Measurements from ENCODE around the gene KAZN. TPM values are rescaled to one million over a fixed set of nuclear protein-coding genes. Genes with fewer than 3 reads are reported as not detected.
A peak's percentile ranks its signal among the peaks of the same experiment; 100 is the strongest.

KAZN gene
- total and polyA plus RNA-seq, 2 donors from 2014 or later = 17.4 to 60.8 TPM

DNA sequence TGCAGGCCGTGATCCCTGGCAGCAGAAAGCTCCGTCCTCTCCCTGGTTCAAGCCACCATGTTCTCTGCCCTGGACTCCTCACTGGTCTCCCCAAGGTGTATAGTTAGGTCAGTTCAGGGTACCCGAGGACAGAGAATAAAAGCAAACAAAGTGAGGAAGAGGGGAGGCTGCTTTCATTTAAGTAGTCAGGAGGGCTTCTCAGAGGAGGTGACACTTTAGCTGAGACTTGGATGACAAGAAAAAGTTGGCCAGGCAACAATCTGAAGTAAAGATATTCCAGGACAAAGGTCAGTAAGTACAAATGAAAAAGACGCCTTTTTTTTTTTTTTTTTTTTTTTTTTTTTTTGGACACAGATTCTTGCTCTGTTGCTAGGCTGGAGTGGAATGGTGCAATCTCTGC, 297.2 kb downstream of the KAZN start:
- TF ChIP-seq, protein P1, sequence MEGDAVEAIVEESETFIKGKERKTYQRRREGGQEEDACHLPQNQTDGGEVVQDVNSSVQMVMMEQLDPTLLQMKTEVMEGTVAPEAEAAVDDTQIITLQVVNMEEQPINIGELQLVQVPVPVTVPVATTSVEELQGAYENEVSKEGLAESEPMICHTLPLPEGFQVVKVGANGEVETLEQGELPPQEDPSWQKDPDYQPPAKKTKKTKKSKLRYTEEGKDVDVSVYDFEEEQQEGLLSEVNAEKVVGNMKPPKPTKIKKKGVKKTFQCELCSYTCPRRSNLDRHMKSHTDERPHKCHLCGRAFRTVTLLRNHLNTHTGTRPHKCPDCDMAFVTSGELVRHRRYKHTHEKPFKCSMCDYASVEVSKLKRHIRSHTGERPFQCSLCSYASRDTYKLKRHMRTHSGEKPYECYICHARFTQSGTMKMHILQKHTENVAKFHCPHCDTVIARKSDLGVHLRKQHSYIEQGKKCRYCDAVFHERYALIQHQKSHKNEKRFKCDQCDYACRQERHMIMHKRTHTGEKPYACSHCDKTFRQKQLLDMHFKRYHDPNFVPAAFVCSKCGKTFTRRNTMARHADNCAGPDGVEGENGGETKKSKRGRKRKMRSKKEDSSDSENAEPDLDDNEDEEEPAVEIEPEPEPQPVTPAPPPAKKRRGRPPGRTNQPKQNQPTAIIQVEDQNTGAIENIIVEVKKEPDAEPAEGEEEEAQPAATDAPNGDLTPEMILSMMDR (IDR thresholded peaks at IDR 0.05; ENCODE audit: borderline replicate concordance, extremely low read depth, insufficient read depth) = no peak
- FAIRE-seq (no peak), DNase-seq (no peak)
- H3K9me3 ChIP-seq (ENCODE audit: control insufficient read depth in 2 of 3, insufficient read depth in 1 of 3, low read length in 3 of 3) = no peaks in the 10 kb centered on the region
- H3K4me3 ChIP-seq (ENCODE audit: low read length in 3 of 3) = no peak overlapping the region
- no peaks in the 10 kb centered on the region for H3K36me3 ChIP-seq (ENCODE audit: control insufficient read depth in 2 of 3, insufficient read depth in 3 of 3, low read length in 3 of 3)
- H3K27ac ChIP-seq (ENCODE audit: low read depth in 2 of 2, low read length in 2 of 2) = no peak overlapping the region
- H3K9ac ChIP-seq (ENCODE audit: low read length in 3 of 3) = peak overlapping the region in 1 of 3 donors; percentile 15
- intact Hi-C loops (cut with DNase I) = no loop called here
- H3K4me1 ChIP-seq (ENCODE audit: control insufficient read depth in 2 of 3, insufficient read depth in 2 of 3, low read depth in 1 of 3, low read length in 3 of 3) = peaks cover 0 to 8% (median 0%) of the 10 kb centered on the region in 3 donors
- H3K27me3 ChIP-seq (ENCODE audit: control insufficient read depth, insufficient read depth, low read length) = no peaks in the 10 kb centered on the region

DNA sequence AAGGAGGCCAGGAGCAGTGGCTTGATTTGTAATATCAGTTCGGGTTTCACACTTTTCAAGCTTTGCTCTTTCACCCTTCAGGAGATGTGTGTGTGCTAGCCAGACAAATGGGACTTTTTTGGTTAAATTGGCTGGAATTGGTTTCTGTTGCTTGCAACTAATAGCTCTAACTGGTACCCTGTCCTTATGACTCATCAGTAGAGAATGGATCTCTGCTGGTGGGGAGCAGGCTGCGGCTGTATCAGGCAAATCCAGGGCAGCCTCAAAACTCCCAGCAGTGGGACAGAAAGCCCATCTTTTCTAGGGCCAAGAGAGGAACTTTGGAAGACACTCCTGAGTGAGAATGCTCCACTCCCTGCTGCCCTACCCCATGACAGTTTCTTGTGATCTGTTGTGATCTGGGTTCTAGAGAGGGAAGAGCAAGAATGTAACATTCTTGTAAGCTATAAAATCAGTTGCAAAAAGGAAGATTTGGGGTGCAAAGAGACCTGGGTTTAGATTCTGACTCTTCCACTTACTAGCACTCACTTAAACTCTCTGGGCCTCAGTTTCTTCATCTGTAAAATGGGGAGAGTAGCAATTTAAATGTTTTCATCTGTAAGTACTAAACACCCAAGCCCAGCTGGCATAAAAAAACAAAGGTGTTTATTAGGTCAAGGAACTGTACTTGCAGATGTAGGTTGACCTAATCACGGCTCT, 298.0 kb downstream of the KAZN start:
- no peaks in the 10 kb centered on the region for H3K36me3 ChIP-seq (ENCODE audit: control insufficient read depth in 2 of 3, insufficient read depth in 3 of 3, low read length in 3 of 3)
- no peaks in the 10 kb centered on the region for H3K27me3 ChIP-seq (ENCODE audit: control insufficient read depth, insufficient read depth, low read length)
- no peak overlapping the region for H3K27ac ChIP-seq (ENCODE audit: low read depth in 2 of 2, low read length in 2 of 2)
- H3K4me3 ChIP-seq (ENCODE audit: low read length in 3 of 3) = no peak overlapping the region
- no peaks in the 10 kb centered on the region for H3K9me3 ChIP-seq (ENCODE audit: control insufficient read depth in 2 of 3, insufficient read depth in 1 of 3, low read length in 3 of 3)
- DNase-seq (no peak), FAIRE-seq (no peak)
- no peak overlapping the region for H3K9ac ChIP-seq (ENCODE audit: low read length in 3 of 3)
- intact Hi-C loops (cut with DNase I) = no loop called here
- TF ChIP-seq, protein P1 (IDR thresholded peaks at IDR 0.05; ENCODE audit: borderline replicate concordance, extremely low read depth, insufficient read depth) = no peak
- H3K4me1 ChIP-seq (ENCODE audit: control insufficient read depth in 2 of 3, insufficient read depth in 2 of 3, low read depth in 1 of 3, low read length in 3 of 3) = peaks cover 0 to 8% (median 0%) of the 10 kb centered on the region in 3 donors

DNA sequence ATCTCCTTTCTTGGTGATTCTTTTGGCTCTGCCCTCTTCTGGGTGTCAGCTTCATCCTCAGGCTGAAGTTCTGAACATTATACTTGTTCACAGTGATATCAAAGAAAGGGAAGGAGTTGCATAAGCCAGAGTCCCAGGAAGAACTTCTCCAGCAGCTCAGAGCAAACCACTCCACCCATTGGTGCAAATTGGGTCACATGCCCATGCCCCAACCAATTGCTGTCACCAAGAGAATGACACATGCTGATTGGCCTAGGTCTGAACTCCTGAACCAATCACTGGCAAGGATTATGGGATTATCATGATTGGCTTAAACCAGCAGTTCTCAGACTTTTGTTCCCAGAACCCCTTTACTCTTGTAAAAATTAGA, 298.6 kb downstream of the KAZN start:
- no peaks in the 10 kb centered on the region for H3K27me3 ChIP-seq (ENCODE audit: control insufficient read depth, insufficient read depth, low read length)
- TF ChIP-seq, protein P1 (IDR thresholded peaks at IDR 0.05; ENCODE audit: borderline replicate concordance, extremely low read depth, insufficient read depth) = no peak
- H3K4me3 ChIP-seq (ENCODE audit: low read length in 3 of 3) = no peak overlapping the region
- no peaks in the 10 kb centered on the region for H3K9me3 ChIP-seq (ENCODE audit: control insufficient read depth in 2 of 3, insufficient read depth in 1 of 3, low read length in 3 of 3)
- FAIRE-seq (no peak), DNase-seq (no peak)
- H3K27ac ChIP-seq (ENCODE audit: low read depth in 2 of 2, low read length in 2 of 2) = no peak overlapping the region
- intact Hi-C loops (cut with DNase I) = no loop called here
- H3K4me1 ChIP-seq (ENCODE audit: control insufficient read depth in 2 of 3, insufficient read depth in 2 of 3, low read depth in 1 of 3, low read length in 3 of 3) = peaks cover 0 to 8% (median 0%) of the 10 kb centered on the region in 3 donors
- H3K36me3 ChIP-seq (ENCODE audit: control insufficient read depth in 2 of 3, insufficient read depth in 3 of 3, low read length in 3 of 3) = no peaks in the 10 kb centered on the region
- no peak overlapping the region for H3K9ac ChIP-seq (ENCODE audit: low read length in 3 of 3)

Data from kidney (tissue), 14 donors.